Measurements from ENCODE around the gene EIF3D.

- TF ChIP-seq CTCF (IDR thresholded peaks at IDR 0.05; ENCODE audit: control extremely low read depth in 1 of 3, insufficient read depth in 1 of 3, low read depth in 1 of 3, low read length in 3 of 3) (0 out of 4 replicates have a peak, but pooled peaks of 1 of the 3 experiments have one; percentile 4), KDM4A (IDR thresholded peaks at IDR 0.05; ENCODE audit: low read depth, low read length, severe bottlenecking) (peak; percentile 9), POLR2A (IDR thresholded peaks at IDR 0.05; ENCODE audit: control extremely low read depth in 1 of 2, low read depth in 2 of 2, low read length in 2 of 2) (peak; percentile 48 to 89), EP300 (IDR thresholded peaks at IDR 0.05; ENCODE audit: borderline replicate concordance in 1 of 2, low read depth in 2 of 2, low read length in 2 of 2) (no peak), YY1 (IDR thresholded peaks at IDR 0.05; ENCODE audit: low read depth, low read length) (peak; percentile 34; the same call in 1 of the 2 replicates), GTF2F1 (IDR thresholded peaks at IDR 0.05; ENCODE audit: borderline replicate concordance, low read depth, low read length) (no peak), POLR2AphosphoS5 (IDR thresholded peaks at IDR 0.05; ENCODE audit: low read depth, low read length) (peak; percentile 84), JUND (IDR thresholded peaks at IDR 0.05; ENCODE audit: low read length) (peak; percentile 32; the same call in 1 of the 2 replicates), CEBPB (IDR thresholded peaks at IDR 0.05; ENCODE audit: low read depth, low read length) (peak; percentile 15; the same call in 1 of the 2 replicates), SP2 (IDR thresholded peaks at IDR 0.05; ENCODE audit: low read length) (no peak), KDM5A (IDR thresholded peaks at IDR 0.05; ENCODE audit: low read length) (no peak), SIRT6 (IDR thresholded peaks at IDR 0.05; ENCODE audit: low read length) (no peak)
Observed at GRCh38 chr22:36528795-36529751, at the start of gene EIF3D.
